AG09319 (cell line): ENCODE results near the gene HSP90AB1.

ENCODE experiments used
- DNase-seq: peaks from one replicate; pipeline ENCODE4 v3.0.0-alpha.2; 2010; ENCODE audit warnings: low read depth; ENCODE audit errors: extremely low read depth
- CTCF ChIP-seq: IDR thresholded peaks from 2 replicates; pipeline ENCODE4 v1.5.1; 2011; ENCODE audit warnings: low read depth, mild to moderate bottlenecking, inconsistent platforms, low read length, moderate library complexity

The HSP90AB1 gene

DNA sequence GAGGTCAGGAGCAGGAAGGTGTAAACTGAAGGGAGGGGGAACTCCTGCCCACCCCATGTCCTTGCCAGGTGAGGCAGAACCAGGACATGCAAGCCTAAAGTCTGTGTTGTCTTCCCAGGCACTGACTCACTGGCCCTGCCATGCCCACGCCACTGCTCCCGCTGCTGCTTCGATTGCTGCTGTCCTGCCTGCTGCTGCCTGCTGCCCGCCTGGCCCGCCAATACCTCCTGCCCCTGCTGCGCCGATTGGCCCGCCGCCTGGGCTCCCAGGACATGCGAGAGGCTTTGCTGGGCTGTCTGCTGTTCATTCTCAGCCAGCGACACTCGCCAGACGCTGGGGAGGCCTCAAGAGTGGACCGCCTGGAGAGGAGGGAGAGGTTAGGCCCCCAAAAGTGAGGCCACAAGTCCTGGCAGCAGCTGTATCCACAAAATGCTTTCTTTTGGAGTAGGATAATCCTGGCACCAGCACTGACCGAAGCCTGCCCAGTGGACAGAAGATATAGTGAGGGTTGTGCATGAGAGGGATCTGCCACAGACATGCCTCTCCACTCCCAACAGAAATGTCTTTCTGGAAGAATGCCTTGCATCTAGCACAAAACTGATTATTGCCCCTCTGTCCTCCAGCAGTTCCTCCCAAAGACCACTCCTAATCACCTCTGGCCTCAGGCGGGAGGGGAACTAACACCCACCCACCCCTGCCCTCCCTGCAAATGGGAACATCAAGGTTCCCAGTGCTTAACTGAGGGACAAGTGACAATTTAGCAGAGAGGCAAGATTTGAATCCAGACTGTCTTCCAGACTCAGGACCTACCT is 29.4 kb upstream of the HSP90AB1 start:
- TF ChIP-seq CTCF = no peak
- no peak for DNase-seq

DNA sequence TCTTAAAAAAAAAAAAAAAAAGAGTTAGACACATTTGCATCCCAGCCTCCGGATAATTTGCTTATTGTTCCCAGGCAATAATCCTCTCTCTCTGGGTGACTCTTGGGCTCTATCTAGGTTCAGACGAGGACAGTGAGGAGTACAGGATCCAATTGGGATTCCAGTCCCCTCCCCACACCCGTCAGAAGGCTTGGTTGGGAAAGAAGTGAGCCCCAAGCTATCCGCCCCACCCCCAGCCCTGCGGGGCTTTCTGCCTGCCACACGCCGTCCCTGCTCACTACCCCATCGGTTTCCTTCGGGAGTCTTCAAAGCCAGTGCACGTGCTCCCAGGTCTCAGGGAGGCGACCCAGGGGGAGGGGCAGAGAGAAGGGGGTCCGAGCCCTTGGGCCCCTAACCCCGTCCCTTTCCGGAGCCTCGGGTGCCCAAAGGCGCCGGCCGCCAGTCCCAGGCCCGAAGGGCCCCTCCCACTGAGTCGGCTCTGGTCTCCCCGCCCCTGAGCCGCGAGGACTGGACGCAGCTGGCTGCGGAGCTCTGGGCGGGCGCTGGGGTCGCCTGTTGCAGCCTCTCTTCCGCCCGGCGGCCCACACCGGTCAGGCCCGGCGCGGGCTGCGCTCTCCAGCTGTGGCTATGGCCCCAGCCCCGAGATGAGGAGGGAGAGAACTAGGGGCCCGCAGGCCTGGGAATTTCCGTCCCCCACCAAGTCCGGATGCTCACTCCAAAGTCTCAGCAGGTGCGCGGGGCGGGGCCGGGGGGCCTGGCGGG is 27.7 kb upstream of the HSP90AB1 start:
- TF ChIP-seq CTCF = no peak
- DNase-seq = no peak

- DNase-seq = no peak
- no peak for TF ChIP-seq CTCF
These were observed 26.8 kb upstream of the HSP90AB1 start for GRCh38 chr6:44219815-44220784.

DNA sequence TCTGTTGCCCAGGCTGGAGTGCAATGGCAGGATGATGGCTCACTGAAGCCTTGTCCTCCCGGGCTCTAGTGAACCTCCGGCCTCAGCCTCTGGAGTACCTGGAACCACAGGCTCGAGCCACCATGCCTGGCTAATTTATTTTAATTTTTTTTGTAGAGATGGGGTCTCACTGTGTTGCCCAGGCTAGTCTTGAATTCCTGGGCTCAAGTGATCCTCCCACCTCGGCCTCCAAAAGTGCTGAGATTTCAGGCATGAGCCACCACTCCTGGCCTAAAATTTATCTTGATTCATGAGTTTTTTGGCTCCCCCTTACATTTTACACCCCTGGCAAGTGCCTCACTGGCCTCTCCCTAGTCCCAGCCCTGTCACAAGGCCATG is 26.0 kb upstream of the HSP90AB1 start:
- TF ChIP-seq CTCF = no peak
- no peak for DNase-seq

DNA sequence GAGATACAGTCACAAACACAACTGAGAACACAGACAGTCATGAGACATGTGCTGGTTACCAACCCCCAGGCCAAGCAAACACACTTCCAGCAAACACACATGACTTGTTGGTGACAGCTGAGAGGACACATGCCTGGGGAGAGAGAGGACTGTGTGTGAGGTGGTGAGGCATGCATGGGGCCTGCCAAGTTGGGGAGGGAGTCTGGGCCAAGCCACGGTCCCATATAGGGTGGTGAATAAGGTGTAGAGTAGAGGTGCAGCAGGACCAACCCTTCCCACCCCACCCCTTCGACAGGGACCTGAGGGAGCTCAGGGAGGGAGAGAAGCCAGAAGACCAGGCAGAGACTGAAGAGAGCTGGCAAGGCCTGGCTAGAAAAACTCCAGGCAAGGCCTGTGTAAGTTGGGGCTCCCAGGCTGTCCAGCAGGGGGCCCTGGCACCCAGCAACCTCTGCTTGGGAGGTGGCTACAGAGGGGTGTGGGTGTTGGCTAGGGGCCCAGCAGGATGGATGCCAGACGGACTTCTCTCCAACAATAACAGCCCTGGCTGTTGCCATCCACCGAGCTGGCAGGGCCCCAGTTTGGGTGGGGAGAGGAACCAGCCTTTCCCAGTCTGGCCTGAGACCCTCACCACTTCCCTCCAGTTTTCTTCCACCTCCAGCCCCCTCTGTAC is 25.5 kb upstream of the HSP90AB1 start:
- peak; percentile 82 for TF ChIP-seq CTCF
- peak; percentile 48 for DNase-seq

DNA sequence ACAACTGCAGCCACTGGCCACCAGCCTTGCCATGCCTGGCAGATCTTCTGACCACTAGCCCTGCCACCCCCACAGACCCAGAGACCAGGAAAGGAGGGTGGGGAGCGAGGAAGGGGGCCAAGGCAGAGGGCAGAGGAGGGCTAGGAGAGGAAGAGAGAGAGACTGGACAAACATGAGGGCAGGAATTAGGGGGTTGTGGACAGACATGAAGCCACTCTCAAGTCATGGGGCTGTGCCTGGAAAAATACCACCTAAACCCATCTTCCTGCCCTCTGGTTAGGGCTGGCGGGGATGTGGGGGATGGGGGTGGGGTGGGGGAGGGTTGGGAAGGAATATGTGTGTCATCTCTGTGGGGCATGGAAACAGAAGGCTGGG is 25.0 kb upstream of the HSP90AB1 start:
- DNase-seq = no peak
- TF ChIP-seq CTCF = no peak
